Fibroblast of gingiva (primary cell): Measurements from ENCODE around the gene ACE.

Source experiments
- DNase-seq: peaks from one replicate; pipeline ENCODE4 v3.0.0-alpha.2; 2011; ENCODE audit warnings: low read depth

Gene ACE

DNA sequence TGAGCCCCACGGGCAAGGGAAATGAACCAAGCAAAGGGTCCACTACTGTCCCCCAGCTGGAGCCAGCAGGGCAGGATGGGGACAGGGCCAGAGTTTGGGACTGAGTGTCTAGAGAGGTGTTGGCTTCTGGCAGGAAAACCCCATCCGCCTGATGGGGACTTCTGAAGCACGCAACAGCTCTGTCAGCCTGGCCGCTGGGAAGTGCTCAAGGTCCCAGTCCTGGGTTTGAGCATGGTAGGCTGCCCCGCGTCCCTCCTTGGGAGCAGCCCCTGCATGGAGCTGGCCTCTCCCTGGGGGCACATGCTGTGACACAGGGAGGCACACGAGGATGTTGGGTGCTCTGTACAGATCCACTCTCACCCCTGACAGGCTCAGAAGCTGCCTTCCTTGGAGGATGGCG is 14.6 kb downstream of the ACE start:
- DNase-seq, result no peak

DNA sequence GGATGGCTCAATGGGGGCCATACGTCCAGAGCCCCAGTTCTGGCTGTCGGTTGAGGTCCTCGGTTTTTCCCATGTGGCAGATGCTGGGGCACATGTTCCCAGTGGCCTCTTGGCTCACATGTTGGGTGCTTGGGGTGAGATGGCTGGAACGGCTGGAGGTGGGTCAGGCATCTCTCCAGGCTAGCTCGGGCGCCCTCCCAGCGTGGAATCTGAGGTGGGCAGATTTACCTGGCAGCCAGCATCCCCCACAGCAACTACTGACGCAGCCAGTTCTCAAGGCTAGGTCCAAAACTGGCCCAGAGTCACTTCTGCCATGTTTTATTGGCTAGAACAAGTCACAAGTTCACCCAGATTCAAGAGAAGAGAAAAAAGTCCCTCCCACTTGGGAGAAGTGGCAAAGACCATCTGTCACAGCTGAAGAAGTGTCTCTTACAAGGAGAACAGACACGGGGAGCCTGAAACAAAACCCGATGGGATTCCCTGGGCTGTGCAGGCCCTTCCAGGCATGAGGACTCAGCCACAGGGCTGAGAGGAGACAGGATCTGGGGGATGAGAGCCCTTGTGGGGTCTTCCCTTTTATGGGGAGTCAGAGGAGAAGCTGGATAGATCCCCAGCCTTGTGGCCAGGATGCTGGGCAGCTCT is 15.2 kb downstream of the ACE start:
- no peak for DNase-seq

DNA sequence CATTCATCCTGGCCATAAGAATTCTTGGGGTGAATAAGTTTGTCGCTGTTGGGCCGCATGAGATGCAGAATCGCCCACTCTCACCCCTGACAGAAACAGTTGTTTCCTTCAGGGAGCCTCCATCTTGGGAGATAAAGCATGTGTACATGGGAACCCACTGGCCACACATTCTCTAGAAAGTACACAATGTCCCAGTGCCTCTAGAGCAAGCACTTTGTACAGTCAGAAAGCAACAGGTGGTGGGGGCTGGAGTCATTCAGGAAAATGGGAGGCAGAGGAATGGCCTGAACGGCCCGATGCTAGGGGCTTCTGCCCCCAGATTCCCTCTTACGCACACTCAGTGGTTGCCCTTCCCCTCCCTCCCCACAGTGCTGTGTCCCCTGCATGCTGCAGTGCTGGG is 16.1 kb downstream of the ACE start:
- no peak for DNase-seq

DNA sequence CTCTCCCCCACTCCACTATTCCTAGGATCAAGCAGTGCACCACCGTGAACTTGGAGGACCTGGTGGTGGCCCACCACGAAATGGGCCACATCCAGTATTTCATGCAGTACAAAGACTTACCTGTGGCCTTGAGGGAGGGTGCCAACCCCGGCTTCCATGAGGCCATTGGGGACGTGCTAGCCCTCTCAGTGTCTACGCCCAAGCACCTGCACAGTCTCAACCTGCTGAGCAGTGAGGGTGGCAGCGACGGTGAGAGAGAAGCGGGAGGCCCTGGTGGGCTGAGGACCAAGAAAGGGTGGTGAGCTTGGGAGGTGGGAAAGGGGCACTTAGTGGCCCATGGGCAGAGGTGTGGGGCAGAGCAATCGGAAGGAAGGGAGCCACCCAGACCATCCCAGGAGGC is 16.6 kb downstream of the ACE start:
- DNase-seq, result no peak

DNA sequence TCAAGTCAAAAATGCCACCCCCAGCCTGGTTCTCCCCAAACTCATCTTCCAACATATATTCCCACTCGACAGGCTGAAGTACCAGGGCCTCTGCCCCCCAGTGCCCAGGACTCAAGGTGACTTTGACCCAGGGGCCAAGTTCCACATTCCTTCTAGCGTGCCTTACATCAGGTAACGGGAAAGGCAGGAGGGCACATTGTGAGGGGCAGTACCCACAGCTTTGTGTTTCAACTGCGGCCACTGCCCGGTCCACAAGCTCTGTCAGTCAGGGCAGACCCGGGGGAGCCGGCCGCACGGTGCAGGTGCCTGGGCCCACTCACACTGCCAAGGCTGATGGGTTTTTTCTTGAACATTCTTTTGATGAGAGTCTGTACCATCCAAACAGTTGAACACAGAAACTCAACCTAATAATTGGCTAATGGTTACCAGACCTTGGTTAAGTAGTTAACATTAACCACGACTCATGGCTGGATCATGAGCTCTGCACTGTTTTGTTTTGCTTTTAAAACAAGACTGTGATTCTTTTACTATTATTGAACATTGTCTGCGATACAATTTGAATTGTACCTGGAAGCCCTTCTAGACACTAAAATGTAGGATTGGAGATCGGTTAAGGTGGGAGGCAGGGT is 17.6 kb downstream of the ACE start:
- DNase-seq, result no peak

DNA sequence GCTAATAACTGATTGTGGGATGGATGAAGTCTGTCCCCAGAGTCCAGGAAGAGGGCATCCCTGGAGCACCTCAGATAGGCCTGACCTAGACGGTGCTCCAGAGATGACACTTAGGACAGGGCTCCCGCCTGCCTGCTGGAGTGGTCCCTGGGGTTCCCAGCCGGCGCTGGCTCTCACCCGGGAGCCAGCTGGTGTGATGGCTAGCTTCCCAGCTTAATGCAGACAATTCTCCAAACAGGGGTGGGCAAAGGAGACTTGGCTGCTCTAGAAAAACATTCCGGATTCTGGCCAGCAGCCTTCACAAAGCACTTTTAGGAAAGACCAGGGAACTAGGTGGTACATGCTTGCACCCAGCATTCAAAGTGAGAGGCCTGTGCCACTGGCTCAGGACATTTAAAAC is 18.6 kb downstream of the ACE start:
- DNase-seq, result no peak

DNA sequence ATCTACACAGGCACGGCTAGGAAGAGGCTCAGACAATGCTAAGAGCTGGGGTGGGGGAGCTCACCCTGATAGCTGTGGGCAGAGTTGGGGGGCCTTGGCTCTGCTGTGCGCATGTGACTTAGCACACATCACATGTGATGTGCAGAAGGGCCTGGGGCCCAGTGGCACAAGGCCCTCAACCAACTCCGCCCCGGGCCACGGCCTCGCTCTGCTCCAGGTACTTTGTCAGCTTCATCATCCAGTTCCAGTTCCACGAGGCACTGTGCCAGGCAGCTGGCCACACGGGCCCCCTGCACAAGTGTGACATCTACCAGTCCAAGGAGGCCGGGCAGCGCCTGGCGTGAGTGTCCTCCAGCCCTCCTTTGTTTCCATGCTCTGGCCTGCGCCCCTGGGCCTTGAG is 19.3 kb downstream of the ACE start:
- no peak for DNase-seq

DNA sequence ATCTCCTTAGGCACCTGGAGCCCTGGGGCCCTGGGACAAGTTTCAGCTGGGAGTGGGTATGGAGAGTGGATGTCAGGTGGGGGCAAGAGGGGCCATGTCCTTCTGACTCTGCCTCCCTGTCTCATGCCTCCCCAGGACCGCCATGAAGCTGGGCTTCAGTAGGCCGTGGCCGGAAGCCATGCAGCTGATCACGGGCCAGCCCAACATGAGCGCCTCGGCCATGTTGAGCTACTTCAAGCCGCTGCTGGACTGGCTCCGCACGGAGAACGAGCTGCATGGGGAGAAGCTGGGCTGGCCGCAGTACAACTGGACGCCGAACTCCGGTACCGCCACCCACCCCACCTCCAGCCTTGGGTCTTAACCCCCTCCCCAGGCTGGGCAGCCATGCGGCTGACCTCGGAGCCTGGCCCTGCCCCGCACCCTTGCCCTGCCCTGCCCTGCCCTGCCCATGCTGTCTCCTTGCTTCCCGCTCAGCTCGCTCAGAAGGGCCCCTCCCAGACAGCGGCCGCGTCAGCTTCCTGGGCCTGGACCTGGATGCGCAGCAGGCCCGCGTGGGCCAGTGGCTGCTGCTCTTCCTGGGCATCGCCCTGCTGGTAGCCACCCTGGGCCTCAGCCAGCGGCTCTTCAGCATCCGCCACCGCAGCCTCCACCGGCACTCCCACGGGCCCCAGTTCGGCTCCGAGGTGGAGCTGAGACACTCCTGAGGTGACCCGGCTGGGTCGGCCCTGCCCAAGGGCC is 20.0 kb downstream of the ACE start:
- DNase-seq, result no peak

DNA sequence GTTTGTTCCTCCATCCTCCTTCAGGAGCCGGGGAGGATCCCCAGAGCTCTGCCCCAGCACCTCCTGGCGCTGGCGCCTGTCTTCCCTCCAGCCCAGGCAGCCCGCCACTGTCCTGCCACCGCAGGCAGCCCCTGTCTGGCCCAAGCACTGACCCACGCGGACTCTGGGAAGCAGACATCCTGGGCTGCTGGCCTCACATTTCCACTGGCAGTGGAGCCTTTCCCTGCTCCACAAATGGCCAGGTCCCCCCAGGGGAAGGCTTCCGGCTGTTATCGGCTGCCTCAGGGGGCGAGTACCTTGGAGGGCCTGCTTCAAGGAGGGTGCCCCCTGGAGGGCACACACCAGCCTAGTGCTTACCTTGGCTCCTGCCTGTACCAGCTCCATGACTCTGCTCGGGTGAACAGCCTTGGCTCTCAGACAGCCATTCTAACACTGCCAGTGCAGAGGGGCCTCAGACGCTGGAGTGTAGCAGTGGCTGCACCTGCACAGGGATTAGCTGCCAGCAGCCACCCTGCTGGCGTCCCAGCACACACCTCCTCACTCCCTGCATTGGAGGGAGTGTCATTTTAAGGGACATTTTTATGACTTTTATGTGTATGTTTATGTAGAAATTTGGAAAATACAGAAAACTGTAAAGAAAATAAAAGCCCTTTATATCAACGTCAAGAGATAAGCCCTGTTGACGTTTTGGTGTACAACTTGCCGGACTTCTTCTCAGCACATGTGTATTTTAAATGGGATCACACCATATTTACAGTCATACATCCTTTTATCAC is 21.0 kb downstream of the ACE start:
- DNase-seq, result no peak

DNA sequence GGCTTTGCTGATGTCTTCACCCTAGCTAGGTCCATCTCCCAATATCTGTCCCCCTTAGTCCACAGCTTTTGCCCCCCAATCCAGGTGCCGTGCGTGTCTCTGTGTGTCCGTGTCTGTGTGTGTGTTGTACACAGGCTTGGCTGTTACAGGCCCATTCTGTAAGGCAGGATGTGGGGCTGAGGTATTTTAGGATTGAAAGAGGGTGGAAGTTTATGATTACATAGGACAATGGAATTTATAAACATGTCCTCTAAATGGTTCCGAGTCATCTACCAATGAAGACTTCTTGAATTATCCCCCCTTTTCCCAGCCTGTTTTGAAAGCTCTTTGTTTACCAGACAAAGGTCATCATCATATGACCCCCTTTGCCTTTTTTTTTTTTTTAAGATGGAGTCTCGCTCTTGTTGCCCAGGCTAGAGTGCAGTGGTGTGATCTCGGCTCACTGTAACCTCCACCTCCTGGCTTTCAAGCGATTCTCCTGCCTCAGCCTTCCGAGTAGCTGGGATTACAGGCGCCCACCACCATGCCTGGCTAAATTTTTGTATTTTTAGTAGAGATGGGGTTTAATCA is 21.9 kb downstream of the ACE start:
- peak; percentile 66 for DNase-seq

DNA sequence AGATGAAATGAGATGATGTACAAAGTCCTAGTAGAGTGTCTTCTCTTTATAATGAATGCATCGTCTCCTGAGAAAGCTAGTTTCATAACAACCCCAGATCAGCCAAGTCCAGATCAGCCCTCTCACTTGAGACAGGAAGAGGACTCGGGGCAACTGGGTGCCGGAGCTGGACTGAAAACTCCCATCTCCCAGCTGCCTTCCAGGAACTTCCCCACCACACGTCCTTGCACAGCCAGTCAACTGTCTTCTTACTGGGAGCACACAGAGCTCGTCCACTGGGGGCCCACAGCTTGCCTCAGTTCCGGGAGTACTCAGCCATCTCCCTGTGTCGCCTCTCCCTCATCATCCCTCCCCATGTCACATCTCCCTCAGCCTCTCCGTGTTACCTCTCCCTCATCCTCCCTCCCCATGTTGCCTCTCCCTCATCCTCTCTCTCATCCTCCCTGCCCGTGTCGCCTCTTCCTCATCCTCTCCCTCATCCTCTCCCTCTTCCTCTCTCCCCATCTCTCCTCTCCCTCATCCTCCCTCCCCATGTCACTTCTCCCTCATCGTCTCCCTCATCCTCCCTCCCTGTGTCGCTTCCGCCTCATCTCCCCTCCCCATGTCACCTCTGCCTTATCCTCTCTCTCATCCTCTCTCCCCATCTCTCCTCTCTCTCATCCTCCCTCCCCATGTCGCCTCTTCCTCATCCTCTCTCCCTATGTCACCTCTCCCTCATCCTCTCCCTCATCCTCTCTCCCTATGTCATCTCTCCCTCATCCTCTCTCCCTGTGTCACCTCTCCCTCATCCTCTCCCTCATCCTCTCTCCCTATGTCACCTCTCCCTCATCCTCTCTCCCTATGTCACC is 23.9 kb downstream of the ACE start:
- no peak for DNase-seq

DNA sequence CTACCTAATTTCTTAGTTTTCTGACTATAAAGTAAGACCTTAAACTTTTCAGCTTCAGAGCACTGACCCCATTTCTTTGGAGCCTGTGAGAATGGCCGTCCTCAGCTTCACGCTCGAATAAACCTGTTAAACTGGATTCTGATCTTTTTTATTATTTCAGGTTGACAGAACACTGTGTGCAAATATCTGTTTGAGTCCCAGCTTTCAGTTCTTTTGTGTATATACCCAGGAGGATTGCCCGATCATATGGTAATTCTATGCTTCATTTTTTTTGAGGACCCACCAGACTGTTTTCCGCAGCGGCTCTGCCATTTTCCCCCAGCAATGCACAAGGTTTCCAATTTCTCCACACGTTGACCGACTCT is 26.5 kb downstream of the ACE start:
- DNase-seq, result no peak

DNA sequence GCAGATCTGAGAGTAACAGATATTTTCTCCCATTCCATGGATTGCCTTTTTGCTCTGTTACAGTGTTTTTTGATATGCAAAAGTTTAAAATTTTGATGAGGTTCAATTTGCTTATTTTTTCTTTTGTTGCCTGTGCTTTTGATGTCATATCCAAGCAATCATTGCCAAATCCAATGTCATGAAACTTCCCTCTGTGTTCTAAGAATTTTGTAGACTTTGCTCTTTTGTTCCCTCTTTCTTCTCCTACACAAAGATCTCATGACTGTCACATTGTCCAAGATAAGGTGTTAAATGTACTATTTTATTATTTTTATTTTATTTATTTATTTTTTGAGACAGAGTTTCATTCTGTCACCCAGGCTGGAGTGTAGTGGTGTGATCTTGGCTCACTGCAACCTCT is 27.4 kb downstream of the ACE start:
- no peak for DNase-seq

DNA sequence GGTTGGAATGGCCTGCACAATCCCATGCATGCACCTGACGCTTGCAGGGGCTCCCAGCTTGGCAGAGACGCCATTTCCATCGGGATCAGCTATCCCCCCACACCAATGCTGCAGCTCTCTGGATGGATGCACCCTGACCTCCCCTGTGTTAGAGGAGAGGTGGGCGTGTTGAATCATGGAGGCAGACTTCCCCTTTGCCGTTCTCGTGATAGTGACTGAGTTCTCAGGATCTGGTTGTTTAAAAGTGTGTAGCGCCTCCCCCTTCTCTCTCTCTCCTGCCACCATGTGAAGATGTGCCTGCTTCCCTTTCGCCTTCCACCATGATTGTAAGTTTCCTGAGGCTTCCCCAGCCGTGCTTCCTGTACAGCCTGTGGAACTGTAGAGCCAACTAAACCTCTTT is 28.5 kb downstream of the ACE start:
- no peak for DNase-seq

DNA sequence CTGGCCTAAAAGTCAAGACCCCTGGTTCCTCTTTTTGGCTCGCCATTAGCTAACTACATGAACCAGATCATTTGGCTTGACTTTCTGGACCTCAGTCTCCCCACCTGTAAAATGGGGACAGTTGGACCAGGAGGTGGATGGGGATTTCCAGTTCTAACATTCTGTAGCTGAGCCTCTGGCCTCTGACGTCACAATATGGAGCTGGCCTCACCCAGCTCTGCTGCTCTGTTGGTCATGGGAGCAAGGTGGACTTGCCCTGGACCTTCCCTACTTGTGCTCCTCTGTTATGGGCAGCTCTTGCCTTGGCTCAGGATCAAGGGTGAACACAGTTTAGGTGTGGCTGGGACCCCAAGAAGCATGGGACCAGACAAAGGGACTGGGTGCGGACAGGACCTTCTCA is 29.8 kb downstream of the ACE start:
- DNase-seq, result no peak

DNA sequence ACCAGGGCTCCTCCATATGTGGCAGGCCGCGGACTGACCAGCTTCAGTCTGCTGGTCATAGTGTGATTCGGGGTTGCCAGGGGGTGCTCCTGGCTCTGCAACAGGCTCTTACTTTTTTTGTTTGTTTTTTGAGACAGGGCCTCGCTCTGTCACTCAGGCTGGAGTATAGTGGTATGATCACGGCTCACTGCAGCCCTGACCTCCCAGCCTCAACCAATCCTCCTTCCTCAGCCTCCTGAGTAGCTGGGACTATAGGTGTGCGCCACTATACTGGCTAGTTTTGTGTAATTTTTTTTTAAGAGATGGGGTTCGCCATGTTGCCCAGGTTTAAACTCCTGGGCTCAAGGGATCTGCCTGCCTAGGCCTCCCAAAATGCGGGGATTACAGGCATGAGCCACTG is 34.5 kb downstream of the ACE start:
- DNase-seq, result no peak

DNA sequence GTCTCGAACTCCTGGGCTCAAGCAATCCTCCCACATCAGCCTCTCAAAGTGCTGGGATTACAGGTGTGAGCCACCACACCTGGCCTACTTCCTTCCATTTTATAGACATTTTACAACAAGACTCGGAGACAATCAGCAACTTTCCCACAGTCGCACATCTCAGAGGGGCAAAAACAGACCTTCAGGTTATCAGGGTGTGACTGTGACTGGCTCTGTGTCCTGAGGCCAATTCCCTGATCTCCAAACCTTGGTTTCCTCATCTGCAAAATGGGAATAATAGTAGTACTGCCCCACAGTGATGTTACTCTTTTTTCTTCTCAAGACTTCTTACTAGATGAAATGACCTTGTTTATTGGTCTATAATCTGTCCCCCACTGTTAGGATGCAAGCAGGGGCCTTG is 35.5 kb downstream of the ACE start:
- no peak for DNase-seq

DNA sequence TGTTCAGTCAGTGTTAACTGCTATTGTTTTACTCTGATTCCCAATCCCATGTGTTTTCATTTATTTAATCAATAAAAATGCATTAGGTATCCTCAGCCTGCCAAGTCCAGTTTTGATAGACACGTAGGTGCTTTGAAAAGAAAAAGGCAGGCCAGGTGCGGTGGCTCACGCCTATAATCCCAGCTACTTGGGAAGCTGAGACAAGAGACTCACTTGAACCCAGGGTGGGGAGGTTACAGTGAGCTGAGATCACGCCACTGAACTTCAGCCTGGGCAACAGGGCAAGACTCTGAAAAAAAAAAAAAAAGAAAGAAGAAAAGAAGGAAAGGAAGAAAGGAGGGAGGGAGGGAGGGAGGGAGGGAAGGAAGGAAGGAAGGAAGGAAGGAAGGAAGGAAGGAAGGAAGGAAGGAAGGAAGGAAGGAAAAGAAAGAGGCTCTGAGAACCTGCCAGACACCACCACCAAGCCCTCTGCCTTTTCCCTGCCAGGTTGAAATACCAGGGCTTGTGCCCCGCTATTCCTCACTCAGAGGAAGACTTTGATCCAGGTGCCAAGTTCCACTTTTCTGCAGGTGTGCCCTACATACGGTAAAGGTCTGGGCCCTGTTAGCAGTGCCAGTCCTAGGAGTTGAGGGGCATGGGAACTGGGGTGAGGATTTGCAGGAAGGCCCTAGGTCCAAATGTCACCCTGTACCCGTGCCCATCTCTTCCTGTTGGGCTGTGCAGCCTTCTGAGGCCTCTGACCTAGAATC is 36.2 kb downstream of the ACE start:
- no peak for DNase-seq

DNA sequence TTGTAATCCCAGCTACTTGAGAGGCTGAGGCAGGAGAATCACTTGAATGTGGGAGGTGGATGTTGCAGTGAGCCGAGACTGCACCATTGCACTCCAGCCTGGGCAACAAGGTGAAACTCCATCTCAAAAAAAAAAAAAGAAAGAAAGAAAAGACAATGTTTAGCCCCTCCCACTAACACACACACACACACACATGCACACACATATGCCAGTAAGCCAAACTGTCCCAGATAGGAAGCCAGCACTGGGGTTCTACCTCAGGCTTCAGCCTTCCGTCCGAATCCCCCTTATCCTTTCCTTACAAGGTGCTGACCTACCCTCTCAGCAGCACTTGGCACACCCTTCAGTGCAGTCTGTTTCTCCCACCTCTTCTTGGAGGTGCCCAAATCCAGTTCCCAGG is 37.6 kb downstream of the ACE start:
- no peak for DNase-seq

DNA sequence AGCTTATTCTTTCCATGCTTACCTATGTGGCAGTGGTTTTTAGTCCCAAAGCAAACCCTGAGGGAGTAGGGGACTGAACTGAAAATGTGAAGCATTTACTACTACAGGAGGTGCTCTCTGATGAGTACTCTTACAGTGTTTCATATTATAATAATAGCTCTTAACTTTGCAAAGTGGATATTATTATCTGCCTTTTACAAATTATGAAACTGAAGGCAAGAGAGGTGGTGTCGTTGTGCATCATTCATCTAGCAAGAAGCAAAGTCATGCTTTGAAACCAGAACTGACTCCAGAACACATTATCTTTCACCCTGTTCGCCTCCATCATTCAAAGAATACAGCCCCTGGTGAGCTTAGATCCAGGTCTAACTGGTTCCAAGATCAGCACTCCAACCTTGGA is 38.1 kb downstream of the ACE start:
- DNase-seq, result no peak

DNA sequence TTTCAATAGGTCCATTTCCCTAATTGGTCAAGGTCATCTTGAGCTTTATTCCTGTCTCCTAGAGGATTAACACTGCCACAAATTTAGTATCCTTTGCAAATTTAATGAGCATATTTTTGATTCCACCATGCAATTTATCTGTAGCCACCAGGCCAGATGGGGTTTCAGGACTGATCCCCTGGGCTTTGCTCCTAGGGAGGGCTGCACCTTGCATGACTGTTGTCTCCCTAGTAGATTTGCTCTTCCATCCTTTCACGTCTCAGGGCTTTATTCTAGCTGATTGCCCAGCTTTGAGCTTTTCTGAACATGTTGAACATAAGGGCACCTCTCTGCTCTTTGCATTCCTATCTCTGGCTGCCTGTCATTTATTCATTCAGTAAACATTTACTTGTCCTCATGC is 38.6 kb downstream of the ACE start:
- DNase-seq, result no peak
